ENCODE results near the gene PTK7. TPM values are rescaled to one million over a fixed set of nuclear protein-coding genes. Genes with fewer than 3 reads are reported as not detected.

PTK7 gene
- total RNA-seq, 1 experiment from 2014 or later = 105 TPM

GRCh38 chr6:43082806-43083655 is 6.9 kb downstream of the PTK7 start:
- no TSS peak for BruUV-seq (replicated peaks)
- H3K4me2 ChIP-seq (ENCODE audit: low read length) = no peak overlapping the region
- TF ChIP-seq CBX3 (IDR thresholded peaks at IDR 0.05; ENCODE audit: low read depth) (no peak), CTCF (IDR thresholded peaks at IDR 0.05 in 2 of 3, conservative IDR thresholded peaks at IDR 0.05 in 1 of 3; ENCODE audit: borderline replicate concordance in 1 of 3, insufficient read depth in 1 of 3, low read depth in 2 of 3, low read length in 2 of 3) (no peak), SP1 (IDR thresholded peaks at IDR 0.05; ENCODE audit: low read depth) (no peak)
- TF ChIP-seq, protein P1, sequence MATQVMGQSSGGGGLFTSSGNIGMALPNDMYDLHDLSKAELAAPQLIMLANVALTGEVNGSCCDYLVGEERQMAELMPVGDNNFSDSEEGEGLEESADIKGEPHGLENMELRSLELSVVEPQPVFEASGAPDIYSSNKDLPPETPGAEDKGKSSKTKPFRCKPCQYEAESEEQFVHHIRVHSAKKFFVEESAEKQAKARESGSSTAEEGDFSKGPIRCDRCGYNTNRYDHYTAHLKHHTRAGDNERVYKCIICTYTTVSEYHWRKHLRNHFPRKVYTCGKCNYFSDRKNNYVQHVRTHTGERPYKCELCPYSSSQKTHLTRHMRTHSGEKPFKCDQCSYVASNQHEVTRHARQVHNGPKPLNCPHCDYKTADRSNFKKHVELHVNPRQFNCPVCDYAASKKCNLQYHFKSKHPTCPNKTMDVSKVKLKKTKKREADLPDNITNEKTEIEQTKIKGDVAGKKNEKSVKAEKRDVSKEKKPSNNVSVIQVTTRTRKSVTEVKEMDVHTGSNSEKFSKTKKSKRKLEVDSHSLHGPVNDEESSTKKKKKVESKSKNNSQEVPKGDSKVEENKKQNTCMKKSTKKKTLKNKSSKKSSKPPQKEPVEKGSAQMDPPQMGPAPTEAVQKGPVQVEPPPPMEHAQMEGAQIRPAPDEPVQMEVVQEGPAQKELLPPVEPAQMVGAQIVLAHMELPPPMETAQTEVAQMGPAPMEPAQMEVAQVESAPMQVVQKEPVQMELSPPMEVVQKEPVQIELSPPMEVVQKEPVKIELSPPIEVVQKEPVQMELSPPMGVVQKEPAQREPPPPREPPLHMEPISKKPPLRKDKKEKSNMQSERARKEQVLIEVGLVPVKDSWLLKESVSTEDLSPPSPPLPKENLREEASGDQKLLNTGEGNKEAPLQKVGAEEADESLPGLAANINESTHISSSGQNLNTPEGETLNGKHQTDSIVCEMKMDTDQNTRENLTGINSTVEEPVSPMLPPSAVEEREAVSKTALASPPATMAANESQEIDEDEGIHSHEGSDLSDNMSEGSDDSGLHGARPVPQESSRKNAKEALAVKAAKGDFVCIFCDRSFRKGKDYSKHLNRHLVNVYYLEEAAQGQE (IDR thresholded peaks at IDR 0.05; ENCODE audit: low read depth) = no peak
- TF ChIP-seq, protein P2, sequence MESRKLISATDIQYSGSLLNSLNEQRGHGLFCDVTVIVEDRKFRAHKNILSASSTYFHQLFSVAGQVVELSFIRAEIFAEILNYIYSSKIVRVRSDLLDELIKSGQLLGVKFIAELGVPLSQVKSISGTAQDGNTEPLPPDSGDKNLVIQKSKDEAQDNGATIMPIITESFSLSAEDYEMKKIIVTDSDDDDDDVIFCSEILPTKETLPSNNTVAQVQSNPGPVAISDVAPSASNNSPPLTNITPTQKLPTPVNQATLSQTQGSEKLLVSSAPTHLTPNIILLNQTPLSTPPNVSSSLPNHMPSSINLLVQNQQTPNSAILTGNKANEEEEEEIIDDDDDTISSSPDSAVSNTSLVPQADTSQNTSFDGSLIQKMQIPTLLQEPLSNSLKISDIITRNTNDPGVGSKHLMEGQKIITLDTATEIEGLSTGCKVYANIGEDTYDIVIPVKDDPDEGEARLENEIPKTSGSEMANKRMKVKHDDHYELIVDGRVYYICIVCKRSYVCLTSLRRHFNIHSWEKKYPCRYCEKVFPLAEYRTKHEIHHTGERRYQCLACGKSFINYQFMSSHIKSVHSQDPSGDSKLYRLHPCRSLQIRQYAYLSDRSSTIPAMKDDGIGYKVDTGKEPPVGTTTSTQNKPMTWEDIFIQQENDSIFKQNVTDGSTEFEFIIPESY (IDR thresholded peaks at IDR 0.05; ENCODE audit: extremely low read depth, insufficient replicate concordance, low read length) = no peak
- no peaks in the 10 kb centered on the region for H3K27me3 ChIP-seq (ENCODE audit: insufficient read depth, low read length)
- ATAC-seq (no peak), DNase-seq (ENCODE audit: low read depth, low spot score) (no peak)
- POLR2A ChIA-PET = no interaction called here
- H3K9me2 ChIP-seq (ENCODE audit: insufficient read depth) = no peaks in the 10 kb centered on the region
- RAD21 ChIA-PET (ENCODE audit: low non-redundant PET in 1 of 2, low total read pairs in 2 of 2, uncharacterized antibody in 2 of 2, unreplicated experiment in 2 of 2) = no interaction called here
- intact Hi-C loops (cut with micrococcal nuclease) = no loop called here
- H3K9me3 ChIP-seq (ENCODE audit: control insufficient read depth in 1 of 2, insufficient read depth in 1 of 2, low read depth in 1 of 2, low read length in 2 of 2) = no peaks in the 10 kb centered on the region
- peaks cover 8 to 17% of the 10 kb centered on the region in 2 experiments for H3K4me1 ChIP-seq (ENCODE audit: control insufficient read depth in 1 of 2, insufficient read depth in 2 of 2, low read length in 2 of 2)
- no peak overlapping the region for H3K9ac ChIP-seq (ENCODE audit: low read length)
- no peak overlapping the region for H2AFZ ChIP-seq (ENCODE audit: low read depth, low read length, poor library complexity, severe bottlenecking)
- peaks cover 0 to 2% of the 10 kb centered on the region in 2 experiments; a peak in 2 of 4 replicates for H3K36me3 ChIP-seq (ENCODE audit: control insufficient read depth in 1 of 2, insufficient read depth in 2 of 2, low read length in 2 of 2)
- peaks cover 91% of the 10 kb centered on the region for H3K79me2 ChIP-seq (ENCODE audit: insufficient read depth, low read length)
- CTCF ChIA-PET = no interaction called here
- no peak overlapping the region for H3K4me3 ChIP-seq (replicated peaks in 1 of 2; ENCODE audit: low read depth in 1 of 2, low read length in 2 of 2)
- H4K20me1 ChIP-seq (ENCODE audit: insufficient read depth) = no peaks in the 10 kb centered on the region
- H3K27ac ChIP-seq (ENCODE audit: low read depth, low read length) = no peak overlapping the region
